ENCODE measurements around the gene GXYLT2.

Gene GXYLT2

DNA sequence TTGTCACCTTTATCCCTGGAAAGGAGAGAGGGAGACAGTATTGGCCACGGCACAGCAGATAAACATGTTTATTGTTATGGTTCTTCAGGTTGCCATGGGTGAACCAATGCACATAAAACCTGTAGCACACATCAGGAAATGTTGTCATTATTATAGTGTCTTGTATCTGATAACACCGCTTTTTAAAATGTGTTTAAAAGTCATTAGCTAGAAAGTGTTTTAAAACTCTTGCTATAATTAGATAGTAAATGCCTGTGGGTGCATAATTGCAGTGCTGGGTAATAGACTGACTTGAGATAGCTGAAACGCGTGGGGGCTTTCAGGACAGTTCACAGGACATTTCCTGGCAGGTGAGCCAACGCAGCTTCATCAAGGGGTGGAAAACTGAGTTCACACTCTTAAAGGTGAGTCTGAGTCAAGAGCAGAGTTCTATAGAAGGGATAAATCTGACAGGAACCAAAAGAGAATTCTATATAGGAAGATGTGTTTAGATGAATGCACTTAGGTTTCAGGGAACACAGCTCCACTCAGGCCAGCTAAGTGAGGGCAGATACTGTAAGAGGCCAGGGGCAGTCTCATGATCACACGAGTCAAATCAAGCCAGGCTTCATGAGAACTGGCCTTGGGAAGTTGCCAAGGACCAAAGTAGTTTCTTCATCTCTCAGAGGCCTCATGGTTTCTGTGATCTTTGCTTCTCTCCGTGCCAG lies 73.1 kb downstream of the GXYLT2 start (continued):
- TF ChIP-seq HIC1 (tag by site-specific recombination; IDR thresholded peaks at IDR 0.05) (no peak), ZNF426 (tag by site-specific recombination; IDR thresholded peaks at IDR 0.05) (no peak), ZNF292 (tag by site-specific recombination; IDR thresholded peaks at IDR 0.05; ENCODE audit: borderline replicate concordance, low read depth) (no peak), ZNF660 (tag by site-specific recombination; IDR thresholded peaks at IDR 0.05) (no peak), ZFHX2 (tag by site-specific recombination; conservative IDR thresholded peaks at IDR 0.05) (peak; percentile 44), MEIS1 (CRISPR knock-in tag; IDR thresholded peaks at IDR 0.05; ENCODE audit: borderline replicate concordance) (no peak), ZNF23 (tag by site-specific recombination; IDR thresholded peaks at IDR 0.05; ENCODE audit: borderline replicate concordance) (no peak), ZNF558 (tag by site-specific recombination; IDR thresholded peaks at IDR 0.05) (no peak), ZNF155 (tag by site-specific recombination; IDR thresholded peaks at IDR 0.05) (no peak), SCRT2 (tag by site-specific recombination; IDR thresholded peaks at IDR 0.05) (peak; percentile 79), ZBTB6 (tag by site-specific recombination; IDR thresholded peaks at IDR 0.05) (no peak), ZNF670 (tag by site-specific recombination; IDR thresholded peaks at IDR 0.05; ENCODE audit: low read depth) (no peak), ZNF274 (IDR thresholded peaks at IDR 0.05; ENCODE audit: low read length) (no peak), ZNF274 (tag by site-specific recombination; IDR thresholded peaks at IDR 0.05; ENCODE audit: borderline replicate concordance) (no peak), ZXDB (tag by site-specific recombination; IDR thresholded peaks at IDR 0.05) (0 out of 2 replicates have a peak, but pooled peaks have one; percentile 10), KLF7 (tag by site-specific recombination; IDR thresholded peaks at IDR 0.05; ENCODE audit: borderline replicate concordance) (no peak), REST (tag by site-specific recombination; IDR thresholded peaks at IDR 0.05) (no peak), HOXC10 (CRISPR knock-in tag; IDR thresholded peaks at IDR 0.05) (no peak), ZNF501 (tag by site-specific recombination; IDR thresholded peaks at IDR 0.05) (no peak), GLI4 (tag by site-specific recombination; IDR thresholded peaks at IDR 0.05) (no peak), ZNF561 (tag by site-specific recombination; IDR thresholded peaks at IDR 0.05; ENCODE audit: borderline replicate concordance) (no peak), MZF1 (tag by site-specific recombination; IDR thresholded peaks at IDR 0.05; ENCODE audit: borderline replicate concordance) (no peak), ZBTB17 (tag by site-specific recombination; IDR thresholded peaks at IDR 0.05) (peak; percentile 81), ZNF24 (tag by site-specific recombination; IDR thresholded peaks at IDR 0.05) (no peak), ZNF776 (tag by site-specific recombination; IDR thresholded peaks at IDR 0.05; ENCODE audit: borderline replicate concordance) (no peak), ZIC2 (tag by site-specific recombination; IDR thresholded peaks at IDR 0.05) (no peak), FEZF1 (tag by site-specific recombination; IDR thresholded peaks at IDR 0.05) (peak; percentile 37; the same call in 1 of the 2 replicates)
- TF ChIP-seq, protein P1, sequence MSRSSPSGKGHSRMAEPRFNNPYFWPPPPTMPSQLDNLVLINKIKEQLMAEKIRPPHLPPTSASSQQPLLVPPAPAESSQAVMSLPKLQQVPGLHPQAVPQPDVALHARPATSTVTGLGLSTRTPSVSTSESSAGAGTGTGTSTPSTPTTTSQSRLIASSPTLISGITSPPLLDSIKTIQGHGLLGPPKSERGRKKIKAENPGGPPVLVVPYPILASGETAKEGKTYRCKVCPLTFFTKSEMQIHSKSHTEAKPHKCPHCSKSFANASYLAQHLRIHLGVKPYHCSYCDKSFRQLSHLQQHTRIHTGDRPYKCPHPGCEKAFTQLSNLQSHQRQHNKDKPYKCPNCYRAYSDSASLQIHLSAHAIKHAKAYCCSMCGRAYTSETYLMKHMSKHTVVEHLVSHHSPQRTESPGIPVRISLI (tag by site-specific recombination; IDR thresholded peaks at IDR 0.05), result no peak
- TF ChIP-seq, protein P2, sequence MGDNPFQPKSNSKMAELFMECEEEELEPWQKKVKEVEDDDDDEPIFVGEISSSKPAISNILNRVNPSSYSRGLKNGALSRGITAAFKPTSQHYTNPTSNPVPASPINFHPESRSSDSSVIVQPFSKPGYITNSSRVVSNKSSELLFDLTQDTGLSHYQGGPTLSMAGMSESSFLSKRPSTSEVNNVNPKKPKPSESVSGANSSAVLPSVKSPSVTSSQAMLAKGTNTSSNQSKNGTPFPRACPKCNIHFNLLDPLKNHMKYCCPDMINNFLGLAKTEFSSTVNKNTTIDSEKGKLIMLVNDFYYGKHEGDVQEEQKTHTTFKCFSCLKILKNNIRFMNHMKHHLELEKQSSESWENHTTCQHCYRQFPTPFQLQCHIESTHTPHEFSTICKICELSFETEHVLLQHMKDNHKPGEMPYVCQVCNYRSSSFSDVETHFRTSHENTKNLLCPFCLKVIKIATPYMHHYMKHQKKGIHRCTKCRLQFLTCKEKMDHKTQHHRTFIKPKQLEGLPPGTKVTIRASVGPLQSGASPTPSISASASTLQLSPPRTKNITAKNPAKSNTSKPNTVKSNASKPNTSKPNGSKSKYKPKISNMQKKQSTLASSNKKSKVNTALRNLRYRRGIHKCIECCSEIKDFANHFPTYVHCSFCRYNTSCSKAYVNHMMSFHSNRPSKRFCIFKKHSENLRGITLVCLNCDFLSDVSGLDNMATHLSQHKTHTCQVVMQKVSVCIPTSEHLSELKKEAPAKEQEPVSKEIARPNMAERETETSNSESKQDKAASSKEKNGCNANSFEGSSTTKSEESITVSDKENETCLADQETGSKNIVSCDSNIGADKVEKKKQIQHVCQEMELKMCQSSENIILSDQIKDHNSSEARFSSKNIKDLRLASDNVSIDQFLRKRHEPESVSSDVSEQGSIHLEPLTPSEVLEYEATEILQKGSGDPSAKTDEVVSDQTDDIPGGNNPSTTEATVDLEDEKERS (tag by site-specific recombination; IDR thresholded peaks at IDR 0.05), result no peak

All from HEK293 (cell line).